K562 (cell line): ENCODE results near the gene WDR93. TPM values are rescaled to one million over a fixed set of nuclear protein-coding genes. Genes with fewer than 3 reads are reported as not detected.

Experiments
- ATAC-seq: fragments of 200-7000 bp; cut with Tn5 transposase; 3 replicates; pipeline ENCODE4 v1.9.1; 2020; ENCODE audit warnings: moderate library complexity
- BruUV-seq: library from RNA; stranded (reverse); fragments of 400-500 nt; replicated peaks from 2 replicates; lab custom pipeline; 2021; lab: Mats Ljungman, UMichigan
- CTCF ChIA-PET: fragments of 300-600 bp; formaldehyde crosslinking; extraction: SDS; loops from one replicate; lab custom pipeline; 2021; ENCODE audit warnings: low intra/inter-chr PET ratio; lab: Yijun Ruan, JAX
- POLR2A ChIA-PET: fragments of 300-600, 350-650 bp; sonication (Branson Sonifier 250); formaldehyde crosslinking; extraction: SDS; loops from one replicate; lab custom pipeline; 2021; ENCODE audit warnings: antibody characterized with exemption, inconsistent platforms; lab: Yijun Ruan, JAX
- DNase-seq, 4 experiments: peaks; one replicate each; pipeline versions ENCODE4 v3.0.0 to v3.0.0-alpha.2; 2011 to 2018; ENCODE audit warnings: low spot score in 3 of 4, mixed read lengths in 3 of 4; ENCODE audit errors: extremely low read depth in 1 of 4
- FAIRE-seq: peaks from 2 replicates; lab custom pipeline; 2011; peaks lifted over from hg19 to GRCh38; lab: Jason Lieb, UNC
- H2AFZ ChIP-seq: 2 replicates; pipeline ENCODE4 v1.6.0; 2011; ENCODE audit warnings: low read depth, low read length, control low read depth, inconsistent platforms
- H3K27ac ChIP-seq: fragments of 200-600 bp; 3 replicates; pipeline ENCODE4 v1.8.0; 2011; ENCODE audit warnings: low read depth, mild to moderate bottlenecking, control low read depth, inconsistent platforms, low read length, moderate library complexity, mixed read lengths; ENCODE audit errors: extremely low read depth
- H3K27me3 ChIP-seq, 2 experiments: fragments of 300-600 bp in 1 of 2; 2 replicates in 1 of 2; 3 replicates in 1 of 2; pipeline versions ENCODE4 v1.6.0 to v1.8.0; 2011; ENCODE audit warnings: inconsistent platforms in 2 of 2, low read length in 2 of 2, mild to moderate bottlenecking in 1 of 2, mixed read lengths in 1 of 2, moderate library complexity in 1 of 2; ENCODE audit not compliant: control insufficient read depth in 2 of 2, insufficient read depth in 2 of 2
- H3K36me3 ChIP-seq: fragments of 300-600 bp; 3 replicates; pipeline ENCODE4 v1.8.0; 2011; ENCODE audit warnings: mild to moderate bottlenecking, low read length, inconsistent platforms; ENCODE audit not compliant: control insufficient read depth, insufficient read depth
- H3K4me1 ChIP-seq, 2 experiments: fragments of 200-600 bp in 1 of 2; replicated peaks in 1 of 2; 2 replicates in 1 of 2; 3 replicates in 1 of 2; pipeline versions ENCODE4 v1.5.1 to v1.8.0; 2011; ENCODE audit warnings: inconsistent platforms in 2 of 2, low read length in 2 of 2, mild to moderate bottlenecking in 1 of 2, mixed read lengths in 1 of 2, moderate library complexity in 1 of 2; ENCODE audit not compliant: control insufficient read depth in 2 of 2, insufficient read depth in 2 of 2
- H3K4me2 ChIP-seq: 2 replicates; pipeline ENCODE4 v1.6.1; 2011; ENCODE audit warnings: low read length, control low read depth, inconsistent platforms, mixed read lengths; ENCODE audit not compliant: insufficient read depth
- H3K4me3 ChIP-seq: fragments of 200-600 bp; sonication (generic), shearing (Covaris generic); 2 replicates; pipeline ENCODE4 v1.5.1; 2016; ENCODE audit warnings: control low read depth, inconsistent platforms
- H3K79me2 ChIP-seq: fragments of 200-600 bp; 3 replicates; pipeline ENCODE4 v1.8.0; 2011; ENCODE audit warnings: low read length, inconsistent platforms; ENCODE audit not compliant: control insufficient read depth, insufficient read depth
- H3K9ac ChIP-seq, 2 experiments: 2 replicates each; pipeline versions ENCODE4 v1.6.0 to v1.6.1; 2011; ENCODE audit warnings: low read depth in 2 of 2, low read length in 2 of 2, control low read depth in 1 of 2, inconsistent platforms in 1 of 2, mild to moderate bottlenecking in 1 of 2, mixed read lengths in 1 of 2; ENCODE audit not compliant: insufficient read depth in 1 of 2
- H3K9me1 ChIP-seq: one replicate; pipeline ENCODE4 v1.6.0; 2011; ENCODE audit warnings: inconsistent platforms, mild to moderate bottlenecking, low read length, moderate library complexity; ENCODE audit not compliant: control insufficient read depth, insufficient read depth
- H3K9me3 ChIP-seq: replicated peaks from 2 replicates; pipeline ENCODE4 v1.5.1; 2011; ENCODE audit warnings: low read depth, low read length, inconsistent platforms; ENCODE audit not compliant: control insufficient read depth, insufficient read depth
- H4K20me1 ChIP-seq: replicated peaks from 2 replicates; pipeline ENCODE4 v1.6.1; 2011; ENCODE audit warnings: low read length, inconsistent platforms, mixed read lengths; ENCODE audit not compliant: control insufficient read depth, insufficient read depth
- ARHGAP35 ChIP-seq: fragments of 450-650 bp; IDR thresholded peaks from 2 replicates; pipeline ENCODE4 v1.6.1; 2018; ENCODE audit not compliant: partially characterized antibody
- ARID1B ChIP-seq: fragments of 450-650 bp; IDR thresholded peaks from 2 replicates; pipeline ENCODE4 v1.6.1; 2016; ENCODE audit warnings: antibody characterized with exemption, mild to moderate bottlenecking, inconsistent platforms
- BRD9 ChIP-seq: fragments of 450-650 bp; IDR thresholded peaks from 2 replicates; pipeline ENCODE4 v1.6.1; 2018; ENCODE audit warnings: low read depth; ENCODE audit not compliant: partially characterized antibody
- CHD4 ChIP-seq: fragments of 200-600 bp; sonication (generic); IDR thresholded peaks from 3 replicates; pipeline ENCODE4 v1.6.1; 2012; ENCODE audit warnings: low read depth, mild to moderate bottlenecking, mixed read lengths, low read length, inconsistent platforms; ENCODE audit not compliant: insufficient read depth, insufficient replicate concordance, poor library complexity, severe bottlenecking
- DPF2 ChIP-seq: fragments of 450-650 bp; IDR thresholded peaks from 2 replicates; pipeline ENCODE4 v1.6.1; 2016
- ELF1 ChIP-seq: fragments of 200-800 bp; sonication (Bioruptor generic); IDR thresholded peaks from 2 replicates; pipeline ENCODE4 v1.6.1; 2016; ENCODE audit warnings: missing genetic modification characterization, missing compliant biosample characterization
- MEF2A ChIP-seq: IDR thresholded peaks from 2 replicates; pipeline ENCODE4 v1.6.1; 2011; ENCODE audit warnings: low read depth, mild to moderate bottlenecking, low read length, moderate library complexity; ENCODE audit not compliant: control insufficient read depth
- NCOA4 ChIP-seq: fragments of 450-650 bp; IDR thresholded peaks from 2 replicates; pipeline ENCODE4 v1.6.1; 2018; ENCODE audit warnings: mild to moderate bottlenecking; ENCODE audit not compliant: partially characterized antibody
- PHF20 ChIP-seq: fragments of 450-650 bp; IDR thresholded peaks from 2 replicates; pipeline ENCODE4 v1.6.1; 2018; ENCODE audit not compliant: partially characterized antibody
- POLR3G ChIP-seq: IDR thresholded peaks from 2 replicates; pipeline ENCODE4 v1.6.1; 2011; ENCODE audit not compliant: insufficient read length, insufficient replicate concordance; ENCODE audit errors: extremely low read depth
- PRDM10 ChIP-seq: fragments of 450-650 bp; IDR thresholded peaks from 2 replicates; pipeline ENCODE4 v1.6.1; 2018; ENCODE audit not compliant: partially characterized antibody
- STAT5B ChIP-seq: fragments of 250-450 bp; sonication (Bioruptor Pico); IDR thresholded peaks from 2 replicates; pipeline ENCODE4 v1.8.0; 2021; ENCODE audit warnings: mild to moderate bottlenecking, inconsistent platforms
- ZNF354B ChIP-seq: fragments of 250-450 bp; sonication (Bioruptor Pico); IDR thresholded peaks from 2 replicates; pipeline ENCODE4 v1.4.0; 2020
- WGBS: fragments of 100-300 bp; shearing (Covaris generic); methylation state at CpG from one replicate; pipeline ENCODE4 v1.1.6; 2016; ENCODE audit warnings: low coverage, mixed read lengths; ENCODE audit not compliant: insufficient coverage; ENCODE audit errors: missing lambda C conversion rate; 5-methylcytosine and 5-hydroxymethylcytosine counted together
- in situ Hi-C: fragments of 300-500 bp; cut with MboI; formaldehyde crosslinking; loops from 4 replicates; pipeline ENCODE4 v1.15.0; 2018; ENCODE audit warnings: inconsistent platforms, mixed read lengths
- intact Hi-C: fragments of 100-400 bp; cut with micrococcal nuclease; formaldehyde crosslinking; loops from 2 replicates; pipeline ENCODE4 v1.14.2; 2022
- polyA plus RNA-seq, 8 experiments: library from polyadenylated mRNA; depleted of rRNA in 4 of 8; stranded (reverse) in 5 of 8; unstranded in 3 of 8; fragments of >200 nt; fragmentation: Nextera tagmentation in 2 of 8; fragmentation: Illumina TruSeq in 1 of 8; extraction: Ambion mirVana in 2 of 8; extraction: Trizol in 1 of 8; gene quantifications; 2 replicates each; pipeline versions ENCODE4 v1.2.1 to v1.2.3, GENCODE V29; 2011 to 2014; ENCODE audit warnings: inconsistent platforms in 1 of 8, missing spikeins in 1 of 8
- total RNA-seq, 7 experiments: library from RNA; depleted of rRNA in 6 of 7; stranded (reverse); fragments of >200 nt in 6 of 7; fragmentation: Illumina TruSeq in 2 of 7; extraction: Trizol in 2 of 7; gene quantifications; 2 replicates each; pipeline versions ENCODE4 v1.2.1 to v1.2.3, GENCODE V29; 2011 to 2021; ENCODE audit warnings: low replicate concordance in 1 of 7
- TF ChIP-seq, protein P1 (sequence below): fragments of 250-450 bp; sonication (Bioruptor Pico); IDR thresholded peaks from 2 replicates; pipeline ENCODE4 v1.8.0; 2022; ENCODE audit warnings: inconsistent platforms, mild to moderate bottlenecking, moderate library complexity, borderline replicate concordance
- TF ChIP-seq, protein P2 (sequence below): fragments of 250-450 bp; sonication (Bioruptor Pico); IDR thresholded peaks from 2 replicates; pipeline ENCODE4 v1.4.0; 2020; ENCODE audit warnings: mild to moderate bottlenecking, moderate library complexity

WDR93 gene
- total and polyA plus RNA-seq, 9 of the 15 experiments (the other 6 are each of a cell fraction or from before 2014, with no cell fraction given), result not detected

- Histone ChIP-seq H3K9ac (no peak overlapping the region), H3K79me2 (no peaks in the 10 kb centered on the region), H3K4me2 (no peak overlapping the region), H3K4me1 (peaks cover 13 to 26% of the 10 kb centered on the region in 2 experiments), H4K20me1 (no peaks in the 10 kb centered on the region; the same call in 1 of the 2 replicates), H3K36me3 (no peaks in the 10 kb centered on the region), H3K4me3 (no peak overlapping the region), H3K27ac (no peak overlapping the region), H3K9me1 (no peaks in the 10 kb centered on the region), H2AFZ (no peak overlapping the region), H3K9me3 (no peaks in the 10 kb centered on the region), H3K27me3 (no peaks in the 10 kb centered on the region)
- FAIRE-seq (no peak), ATAC-seq (no peak), DNase-seq (no peak)
- 79% methylated on average over 8 of the region's 8 CpGs for WGBS
- ChIA-PET CTCF (no interaction called here), POLR2A (interaction anchor here (0.6 to 1.0 kb wide), 2 partner anchors 22 to 1143 kb away, joined by 3 to 5 read pairs; no protein-coding TSS in a partner anchor)
- intact Hi-C loops (no loop called here), in situ Hi-C loops (loop anchor here (5.0 to 10.0 kb wide), 2 partner anchors 118 to 336 kb away; no protein-coding TSS in a partner anchor)
- no peak for TF ChIP-seq DPF2
- TF ChIP-seq MEF2A, result no peak
- TF ChIP-seq PHF20, result no peak
- TF ChIP-seq ARID1B, result no peak
- TF ChIP-seq POLR3G, result no peak
- no peak for TF ChIP-seq ARHGAP35
- TF ChIP-seq BRD9, result no peak
- TF ChIP-seq, protein P1, sequence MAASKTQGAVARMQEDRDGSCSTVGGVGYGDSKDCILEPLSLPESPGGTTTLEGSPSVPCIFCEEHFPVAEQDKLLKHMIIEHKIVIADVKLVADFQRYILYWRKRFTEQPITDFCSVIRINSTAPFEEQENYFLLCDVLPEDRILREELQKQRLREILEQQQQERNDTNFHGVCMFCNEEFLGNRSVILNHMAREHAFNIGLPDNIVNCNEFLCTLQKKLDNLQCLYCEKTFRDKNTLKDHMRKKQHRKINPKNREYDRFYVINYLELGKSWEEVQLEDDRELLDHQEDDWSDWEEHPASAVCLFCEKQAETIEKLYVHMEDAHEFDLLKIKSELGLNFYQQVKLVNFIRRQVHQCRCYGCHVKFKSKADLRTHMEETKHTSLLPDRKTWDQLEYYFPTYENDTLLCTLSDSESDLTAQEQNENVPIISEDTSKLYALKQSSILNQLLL (CRISPR knock-in tag), result no peak
- TF ChIP-seq, protein P2, sequence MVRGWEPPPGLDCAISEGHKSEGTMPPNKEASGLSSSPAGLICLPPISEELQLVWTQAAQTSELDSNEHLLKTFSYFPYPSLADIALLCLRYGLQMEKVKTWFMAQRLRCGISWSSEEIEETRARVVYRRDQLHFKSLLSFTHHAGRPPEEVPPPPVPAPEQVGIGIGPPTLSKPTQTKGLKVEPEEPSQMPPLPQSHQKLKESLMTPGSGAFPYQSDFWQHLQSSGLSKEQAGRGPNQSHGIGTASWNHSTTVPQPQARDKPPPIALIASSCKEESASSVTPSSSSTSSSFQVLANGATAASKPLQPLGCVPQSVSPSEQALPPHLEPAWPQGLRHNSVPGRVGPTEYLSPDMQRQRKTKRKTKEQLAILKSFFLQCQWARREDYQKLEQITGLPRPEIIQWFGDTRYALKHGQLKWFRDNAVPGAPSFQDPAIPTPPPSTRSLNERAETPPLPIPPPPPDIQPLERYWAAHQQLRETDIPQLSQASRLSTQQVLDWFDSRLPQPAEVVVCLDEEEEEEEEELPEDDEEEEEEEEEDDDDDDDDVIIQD, result no peak
- no peak for TF ChIP-seq ELF1 (tag)
- no peak for TF ChIP-seq STAT5B (CRISPR knock-in tag)
- TF ChIP-seq ZNF354B (CRISPR knock-in tag), result no peak
- TF ChIP-seq NCOA4, result no peak
- no peak for TF ChIP-seq CHD4
- TF ChIP-seq PRDM10, result no peak
- BruUV-seq, result no TSS peak
Observed at GRCh38 chr15:89758981-89759380, 68.4 kb downstream of the WDR93 start.
